GM12892 (cell line): Measurements from ENCODE around the gene GTF2F2.

Experiments
- DNase-seq: peaks from one replicate; pipeline ENCODE4 v3.0.0; 2011; ENCODE audit not compliant: insufficient read length
- FAIRE-seq: peaks from 2 replicates; lab custom pipeline; 2011; peaks lifted over from hg19 to GRCh38; lab: Jason Lieb, UNC
- POLR2A ChIP-seq: IDR thresholded peaks from 2 replicates; pipeline ENCODE4 v1.6.1; 2011; ENCODE audit warnings: low read depth, low read length, control low read depth
- POLR2AphosphoS5 ChIP-seq: IDR thresholded peaks from 2 replicates; pipeline ENCODE4 v1.6.1; 2011; ENCODE audit warnings: low read depth, low read length, control low read depth
- TAF1 ChIP-seq: IDR thresholded peaks from 2 replicates; pipeline ENCODE4 v1.6.1; 2011; ENCODE audit warnings: low read depth, mild to moderate bottlenecking, control low read depth, low read length, borderline replicate concordance

GTF2F2 gene

GRCh38 chr13:45303866-45304265 is 183.6 kb downstream of the GTF2F2 start:
- FAIRE-seq (no peak), DNase-seq (no peak)
- no peak for TF ChIP-seq POLR2A
- no peak for TF ChIP-seq TAF1
- TF ChIP-seq POLR2AphosphoS5, result no peak

- no peak for DNase-seq
- TF ChIP-seq POLR2A, result no peak
- TF ChIP-seq POLR2AphosphoS5, result no peak
- TF ChIP-seq TAF1, result no peak
- FAIRE-seq, result no peak
Observed at GRCh38 chr13:45305079-45305478, 184.8 kb downstream of the GTF2F2 start.

- no peak for DNase-seq
- FAIRE-seq, result no peak
- TF ChIP-seq POLR2AphosphoS5 (no peak), TAF1 (no peak), POLR2A (no peak)
Observed at GRCh38 chr13:45306966-45307365, 186.7 kb downstream of the GTF2F2 start.

- FAIRE-seq, result peak; percentile 87
- TF ChIP-seq POLR2A (no peak), POLR2AphosphoS5 (no peak), TAF1 (no peak)
- DNase-seq, result no peak
Observed at GRCh38 chr13:45310341-45311131, 190.2 kb downstream of the GTF2F2 start.

- FAIRE-seq, result no peak
- no peak for DNase-seq
Observed at GRCh38 chr13:45314822-45315221, 194.5 kb downstream of the GTF2F2 start.

GRCh38 chr13:45315520-45316167 is 195.3 kb downstream of the GTF2F2 start:
- DNase-seq (no peak), FAIRE-seq (no peak)
- no peak for TF ChIP-seq POLR2A
- TF ChIP-seq TAF1, result no peak
- no peak for TF ChIP-seq POLR2AphosphoS5

More at GRCh38 chr13:45314822-45315221, 194.5 kb downstream of the GTF2F2 start:
- TF ChIP-seq POLR2AphosphoS5 (no peak), TAF1 (no peak), POLR2A (no peak)

- no peak for DNase-seq
- FAIRE-seq, result no peak
- TF ChIP-seq POLR2A, result no peak
- no peak for TF ChIP-seq TAF1
- no peak for TF ChIP-seq POLR2AphosphoS5
Observed at GRCh38 chr13:45316338-45316737, 196.0 kb downstream of the GTF2F2 start.

GRCh38 chr13:45316996-45317395 is 196.7 kb downstream of the GTF2F2 start:
- no peak for FAIRE-seq
- no peak for DNase-seq
- TF ChIP-seq TAF1 (no peak), POLR2A (no peak), POLR2AphosphoS5 (no peak)

GRCh38 chr13:45320876-45321629 is 200.7 kb downstream of the GTF2F2 start:
- no peak for DNase-seq
- FAIRE-seq, result no peak
- TF ChIP-seq POLR2A, result no peak

GRCh38 chr13:45325806-45326205 is 205.5 kb downstream of the GTF2F2 start:
- no peak for TF ChIP-seq TAF1
- no peak for TF ChIP-seq POLR2A
- TF ChIP-seq POLR2AphosphoS5, result no peak
- DNase-seq, result no peak
- FAIRE-seq, result no peak

- TF ChIP-seq POLR2AphosphoS5, result no peak
- TF ChIP-seq POLR2A, result no peak
- no peak for TF ChIP-seq TAF1
- FAIRE-seq (no peak), DNase-seq (no peak)
Observed at GRCh38 chr13:45327253-45327955, 207.1 kb downstream of the GTF2F2 start.
